Stimulated activated CD8-positive, alpha-beta memory T cell treated with anti-CD3 and anti-CD28 coated beads, Interleukin-4, amount 100 ng/mL, for 1 hour (primary cell): ENCODE data around the gene AACS.
"Not testable (repeated sequence)": the region's sequence is repeated elsewhere in the genome, so short reads cannot be mapped to it uniquely, and the experiment has no call there.

ENCODE experiments used
- DNase-seq, 2 donors: peaks; one replicate each; pipeline ENCODE4 v3.0.0-alpha.2; 2020; ENCODE audit warnings: low read depth in 2 of 2, low spot score in 1 of 2

The AACS gene

GRCh38 chr12:125121106-125121505 is 55.9 kb downstream of the AACS start:
- no peak for DNase-seq

GRCh38 chr12:125122668-125123067 is 57.4 kb downstream of the AACS start:
- DNase-seq = no peak

- DNase-seq = no peak
Measured at GRCh38 chr12:125124320-125124966, 59.2 kb downstream of the AACS start.

- DNase-seq = no peak
Measured at GRCh38 chr12:125125271-125125670, 60.0 kb downstream of the AACS start.

- DNase-seq = no peak
Measured at GRCh38 chr12:125128439-125129178, 63.4 kb downstream of the AACS start.

- DNase-seq = no peak
Measured at GRCh38 chr12:125129179-125129571, 63.9 kb downstream of the AACS start.

- no peak for DNase-seq
Measured at GRCh38 chr12:125129591-125130255, 64.5 kb downstream of the AACS start.

GRCh38 chr12:125131958-125132357 is 66.7 kb downstream of the AACS start:
- no peak for DNase-seq

GRCh38 chr12:125132698-125133400 is 67.6 kb downstream of the AACS start:
- DNase-seq = no peak

- DNase-seq = no peak
Measured at GRCh38 chr12:125133616-125134015, 68.4 kb downstream of the AACS start.

- no peak for DNase-seq
Measured at GRCh38 chr12:125134576-125134975, 69.3 kb downstream of the AACS start.

- no peak for DNase-seq
Measured at GRCh38 chr12:125135906-125136305, 70.7 kb downstream of the AACS start.

- no peak for DNase-seq
Measured at GRCh38 chr12:125136702-125137101, 71.5 kb downstream of the AACS start.

GRCh38 chr12:125137766-125138344 is 72.6 kb downstream of the AACS start:
- no peak for DNase-seq

GRCh38 chr12:125140279-125141209 is 75.3 kb downstream of the AACS start:
- no peak for DNase-seq

- not testable (repeated sequence) for DNase-seq
Measured at GRCh38 chr12:125141210-125141573, 76.0 kb downstream of the AACS start.

GRCh38 chr12:125142601-125143000 is 77.4 kb downstream of the AACS start:
- no peak for DNase-seq

GRCh38 chr12:125143491-125143890 is 78.3 kb downstream of the AACS start:
- DNase-seq = no peak

GRCh38 chr12:125145196-125145595 is 80.0 kb downstream of the AACS start:
- DNase-seq = no peak

GRCh38 chr12:125148316-125148715 is 83.1 kb downstream of the AACS start:
- DNase-seq = no peak
